ENCODE measurements around the gene TMEM141.

Gene TMEM141

GRCh38 chr9:136789523-136789937 lies 1.6 kb upstream of the TMEM141 start:
- DNase-seq (ENCODE audit: low read depth in 2 of 2) = no peak
- H3K4me3 ChIP-seq (replicated peaks in 1 of 2; ENCODE audit: low read depth in 2 of 2, low read length in 2 of 2) = no peak overlapping the region
- TF ChIP-seq CTCF (IDR thresholded peaks at IDR 0.05; ENCODE audit: low read depth, low read length) = no peak

GRCh38 chr9:136791516-136792276 lies 552 bp downstream of the TMEM141 start:
- peak overlapping the region; percentile 92 to 99 for H3K4me3 ChIP-seq (replicated peaks in 1 of 2; ENCODE audit: low read depth in 2 of 2, low read length in 2 of 2)
- DNase-seq (ENCODE audit: low read depth in 2 of 2) = peak; percentile 34 to 45
- TF ChIP-seq CTCF (IDR thresholded peaks at IDR 0.05; ENCODE audit: low read depth, low read length) = peak; percentile 86

GRCh38 chr9:136792321-136793085 lies 1.4 kb downstream of the TMEM141 start:
- no peak for TF ChIP-seq CTCF (IDR thresholded peaks at IDR 0.05; ENCODE audit: low read depth, low read length)
- peak in 1 of 2 donors; percentile 14 for DNase-seq (ENCODE audit: low read depth in 2 of 2)
- H3K4me3 ChIP-seq (replicated peaks in 1 of 2; ENCODE audit: low read depth in 2 of 2, low read length in 2 of 2) = peak overlapping the region; percentile 92 to 99

- H3K4me3 ChIP-seq (replicated peaks in 1 of 2; ENCODE audit: low read depth in 2 of 2, low read length in 2 of 2) = no peak overlapping the region
- DNase-seq (ENCODE audit: low read depth in 2 of 2) = peak in 1 of 2 donors; percentile 39
- no peak for TF ChIP-seq CTCF (IDR thresholded peaks at IDR 0.05; ENCODE audit: low read depth, low read length)
These were observed 2.2 kb downstream of the TMEM141 start for GRCh38 chr9:136793086-136793946.

GRCh38 chr9:136794281-136794999 lies 3.3 kb downstream of the TMEM141 start:
- no peak overlapping the region for H3K4me3 ChIP-seq (replicated peaks in 1 of 2; ENCODE audit: low read depth in 2 of 2, low read length in 2 of 2)
- no peak for DNase-seq (ENCODE audit: low read depth in 2 of 2)
- no peak for TF ChIP-seq CTCF (IDR thresholded peaks at IDR 0.05; ENCODE audit: low read depth, low read length)

- no peak overlapping the region for H3K4me3 ChIP-seq (replicated peaks in 1 of 2; ENCODE audit: low read depth in 2 of 2, low read length in 2 of 2)
- no peak for DNase-seq (ENCODE audit: low read depth in 2 of 2)
- TF ChIP-seq CTCF (IDR thresholded peaks at IDR 0.05; ENCODE audit: low read depth, low read length) = no peak
These were observed 3.8 kb downstream of the TMEM141 start for GRCh38 chr9:136795000-136795348.

Measured in cardiac fibroblast (primary cell).